Measurements from ENCODE around the gene RABL6.
"Not testable (repeated sequence)": the region's sequence is repeated elsewhere in the genome, so short reads cannot be mapped to it uniquely, and the experiment has no call there.

RABL6 gene

DNA sequence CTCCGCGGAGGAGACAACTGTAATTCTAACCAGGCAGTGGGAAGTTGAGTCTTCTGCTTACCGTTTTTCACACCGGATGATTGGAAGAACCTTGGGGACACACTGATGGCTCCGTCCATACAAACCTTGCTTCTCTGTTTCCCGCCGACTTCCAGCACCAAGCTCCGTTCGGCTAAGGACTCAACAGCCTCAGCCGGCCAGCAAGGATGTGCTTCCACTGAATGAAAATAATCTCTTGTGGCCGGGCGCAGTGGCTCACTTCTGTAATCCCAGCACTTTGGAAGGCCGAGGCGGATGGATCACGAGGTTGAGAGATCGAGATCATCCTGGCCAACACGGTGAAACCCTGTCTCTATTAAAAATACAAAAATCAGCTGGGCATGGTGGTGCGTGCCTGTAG is 60.2 kb downstream of the RABL6 start:
- Histone ChIP-seq H3K4me3 (ENCODE audit: low read length in 2 of 2) (no peak overlapping the region), H3K36me3 (ENCODE audit: control insufficient read depth in 2 of 2, insufficient read depth in 2 of 2, low read length in 2 of 2) (peaks cover 8 to 12% of the 10 kb centered on the region in 2 donors), H3K27me3 (ENCODE audit: control insufficient read depth in 2 of 2, insufficient read depth in 2 of 2, low read length in 2 of 2) (no peaks in the 10 kb centered on the region), H3K27ac (ENCODE audit: low read depth in 2 of 2, low read length in 2 of 2) (no peak overlapping the region), H3K9me3 (ENCODE audit: control insufficient read depth in 2 of 2, low read length in 2 of 2) (no peaks in the 10 kb centered on the region), H3K4me1 (ENCODE audit: control insufficient read depth in 2 of 2, insufficient read depth in 2 of 2, low read length in 2 of 2) (peaks cover 8 to 10% of the 10 kb centered on the region in 2 donors), H3K9ac (ENCODE audit: low read depth in 1 of 2, low read length in 2 of 2) (no peak overlapping the region)

DNA sequence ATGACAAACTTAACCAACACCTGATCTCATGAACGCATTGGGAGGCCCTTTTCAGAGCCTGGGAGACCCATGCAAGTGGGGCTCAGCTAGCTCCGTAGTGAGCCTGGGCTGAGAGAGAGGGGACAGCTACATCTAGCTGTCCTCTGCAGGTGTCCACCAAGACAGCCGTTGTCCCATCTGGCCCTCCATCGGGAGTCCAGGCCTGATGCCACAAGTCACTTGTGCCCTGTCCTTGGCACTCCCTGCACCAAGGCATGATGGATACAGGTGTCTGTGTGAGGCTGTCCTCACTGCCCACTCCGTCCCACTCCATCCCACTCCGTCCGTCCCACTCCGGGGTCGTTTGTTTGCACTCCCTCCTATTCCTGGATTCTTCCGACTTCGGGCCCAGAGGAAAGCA is 60.9 kb downstream of the RABL6 start:
- Histone ChIP-seq H3K36me3 (ENCODE audit: control insufficient read depth in 2 of 2, insufficient read depth in 2 of 2, low read length in 2 of 2) (peaks cover under 1 to 4% of the 10 kb centered on the region in 2 donors), H3K4me3 (ENCODE audit: low read length in 2 of 2) (no peak overlapping the region), H3K4me1 (ENCODE audit: control insufficient read depth in 2 of 2, insufficient read depth in 2 of 2, low read length in 2 of 2) (peaks cover 8 to 10% of the 10 kb centered on the region in 2 donors), H3K9me3 (ENCODE audit: control insufficient read depth in 2 of 2, low read length in 2 of 2) (no peaks in the 10 kb centered on the region), H3K27me3 (ENCODE audit: control insufficient read depth in 2 of 2, insufficient read depth in 2 of 2, low read length in 2 of 2) (no peaks in the 10 kb centered on the region), H3K27ac (ENCODE audit: low read depth in 2 of 2, low read length in 2 of 2) (no peak overlapping the region), H3K9ac (ENCODE audit: low read depth in 1 of 2, low read length in 2 of 2) (no peak overlapping the region)

DNA sequence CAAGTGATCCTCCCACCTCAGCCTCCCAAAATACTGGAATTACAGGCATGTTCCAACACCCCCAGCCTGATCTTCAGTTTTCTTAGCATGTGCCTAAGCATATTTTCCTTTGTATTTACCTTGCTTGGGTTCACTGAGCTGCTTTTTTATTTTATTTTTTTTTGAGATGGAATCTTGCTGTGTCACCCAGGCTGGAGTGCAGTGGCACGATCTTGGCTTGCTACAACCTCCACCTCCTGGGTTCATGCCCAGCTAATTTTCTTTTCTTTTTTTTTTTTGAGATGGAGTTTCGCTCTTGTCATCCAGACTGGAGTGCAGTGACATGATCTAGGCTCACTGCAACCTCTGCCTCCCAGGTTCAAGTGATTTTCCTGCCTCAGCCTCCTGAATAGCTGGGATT is 61.9 kb downstream of the RABL6 start:
- not testable (repeated sequence) for H3K4me3 ChIP-seq (ENCODE audit: low read length in 2 of 2); H3K9ac ChIP-seq (ENCODE audit: low read depth in 1 of 2, low read length in 2 of 2); H3K9me3 ChIP-seq (ENCODE audit: control insufficient read depth in 2 of 2, low read length in 2 of 2); H3K27me3 ChIP-seq (ENCODE audit: control insufficient read depth in 2 of 2, insufficient read depth in 2 of 2, low read length in 2 of 2); H3K27ac ChIP-seq (ENCODE audit: low read depth in 2 of 2, low read length in 2 of 2); H3K36me3 ChIP-seq (ENCODE audit: control insufficient read depth in 2 of 2, insufficient read depth in 2 of 2, low read length in 2 of 2); H3K4me1 ChIP-seq (ENCODE audit: control insufficient read depth in 2 of 2, insufficient read depth in 2 of 2, low read length in 2 of 2)

DNA sequence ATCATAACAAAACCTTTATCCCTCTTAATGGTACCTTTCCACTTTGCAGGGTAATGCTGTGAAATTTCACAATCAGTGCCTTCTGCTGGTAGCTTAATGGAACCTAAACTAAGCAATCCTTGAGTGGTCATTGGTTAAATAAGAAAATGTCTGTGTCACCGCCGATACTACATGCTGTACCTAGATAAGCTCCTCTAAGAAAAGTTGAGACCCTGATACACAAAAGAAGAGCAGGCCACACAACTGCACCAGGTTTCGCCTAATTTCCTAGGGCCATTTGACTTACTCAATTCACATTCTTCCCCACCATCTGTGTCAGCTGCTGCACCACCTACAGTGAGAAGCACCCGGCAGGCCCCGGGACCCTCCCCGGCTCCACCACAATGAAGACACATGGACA is 67.4 kb downstream of the RABL6 start:
- H3K9me3 ChIP-seq (ENCODE audit: control insufficient read depth in 2 of 2, low read length in 2 of 2): no peaks in the 10 kb centered on the region
- H3K9ac ChIP-seq (ENCODE audit: low read depth in 1 of 2, low read length in 2 of 2): no peak overlapping the region
- no peaks in the 10 kb centered on the region for H3K4me1 ChIP-seq (ENCODE audit: control insufficient read depth in 2 of 2, insufficient read depth in 2 of 2, low read length in 2 of 2)
- H3K27ac ChIP-seq (ENCODE audit: low read depth in 2 of 2, low read length in 2 of 2): no peak overlapping the region
- H3K36me3 ChIP-seq (ENCODE audit: control insufficient read depth in 2 of 2, insufficient read depth in 2 of 2, low read length in 2 of 2): no peaks in the 10 kb centered on the region
- no peak overlapping the region for H3K4me3 ChIP-seq (ENCODE audit: low read length in 2 of 2)
- H3K27me3 ChIP-seq (ENCODE audit: control insufficient read depth in 2 of 2, insufficient read depth in 2 of 2, low read length in 2 of 2): no peaks in the 10 kb centered on the region

DNA sequence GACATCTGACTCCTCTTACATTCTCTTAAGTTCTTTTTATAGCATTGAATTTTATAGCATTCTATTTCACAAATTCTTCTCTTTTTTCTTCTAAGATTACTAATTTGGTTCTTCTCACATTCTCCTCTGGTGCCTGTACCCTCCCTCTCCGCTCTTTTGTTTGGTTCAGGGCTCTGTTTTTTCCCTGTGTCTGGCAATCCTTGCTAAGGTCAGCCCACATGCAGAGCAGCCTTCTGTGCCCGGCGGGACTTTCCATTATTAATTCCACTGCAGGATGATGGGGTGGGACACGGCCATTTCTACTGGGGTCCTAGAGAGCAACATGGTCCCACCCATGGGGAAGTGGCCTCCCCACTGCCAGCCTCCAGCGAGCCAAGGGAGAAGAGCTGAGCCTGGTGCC is 68.7 kb downstream of the RABL6 start:
- H3K4me3 ChIP-seq (ENCODE audit: low read length in 2 of 2): no peak overlapping the region
- H3K4me1 ChIP-seq (ENCODE audit: control insufficient read depth in 2 of 2, insufficient read depth in 2 of 2, low read length in 2 of 2): peaks cover 0 to 2% of the 10 kb centered on the region in 2 donors
- H3K36me3 ChIP-seq (ENCODE audit: control insufficient read depth in 2 of 2, insufficient read depth in 2 of 2, low read length in 2 of 2): no peaks in the 10 kb centered on the region
- no peak overlapping the region for H3K9ac ChIP-seq (ENCODE audit: low read depth in 1 of 2, low read length in 2 of 2)
- no peak overlapping the region for H3K27ac ChIP-seq (ENCODE audit: low read depth in 2 of 2, low read length in 2 of 2)
- H3K27me3 ChIP-seq (ENCODE audit: control insufficient read depth in 2 of 2, insufficient read depth in 2 of 2, low read length in 2 of 2): no peaks in the 10 kb centered on the region
- H3K9me3 ChIP-seq (ENCODE audit: control insufficient read depth in 2 of 2, low read length in 2 of 2): no peaks in the 10 kb centered on the region

DNA sequence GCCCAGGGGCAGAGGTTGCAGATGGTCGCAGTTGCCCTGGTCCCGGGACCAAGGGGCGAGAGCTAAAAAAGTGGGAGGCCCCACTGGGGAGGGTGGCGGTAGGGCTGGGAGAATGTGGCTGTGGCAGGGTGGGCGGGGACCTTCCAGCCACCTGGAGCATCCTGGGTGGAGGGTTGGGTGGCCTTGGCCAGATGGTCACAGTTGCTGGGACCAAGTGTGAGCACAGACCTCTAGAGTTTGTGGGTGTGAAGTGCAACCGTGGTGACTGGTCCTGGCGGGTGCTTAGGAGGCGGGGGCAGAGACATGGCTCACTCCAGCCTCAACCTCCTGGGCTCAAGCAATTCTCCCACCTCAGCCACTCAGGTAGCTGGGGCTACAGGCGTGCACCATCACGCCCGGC is 72.9 kb downstream of the RABL6 start:
- no peaks in the 10 kb centered on the region for H3K9me3 ChIP-seq (ENCODE audit: control insufficient read depth in 2 of 2, low read length in 2 of 2)
- no peaks in the 10 kb centered on the region for H3K27me3 ChIP-seq (ENCODE audit: control insufficient read depth in 2 of 2, insufficient read depth in 2 of 2, low read length in 2 of 2)
- no peaks in the 10 kb centered on the region for H3K36me3 ChIP-seq (ENCODE audit: control insufficient read depth in 2 of 2, insufficient read depth in 2 of 2, low read length in 2 of 2)
- no peak overlapping the region for H3K4me3 ChIP-seq (ENCODE audit: low read length in 2 of 2)
- peaks cover 9 to 23% of the 10 kb centered on the region in 2 donors for H3K4me1 ChIP-seq (ENCODE audit: control insufficient read depth in 2 of 2, insufficient read depth in 2 of 2, low read length in 2 of 2)
- H3K27ac ChIP-seq (ENCODE audit: low read depth in 2 of 2, low read length in 2 of 2): no peak overlapping the region
- no peak overlapping the region for H3K9ac ChIP-seq (ENCODE audit: low read depth in 1 of 2, low read length in 2 of 2)

DNA sequence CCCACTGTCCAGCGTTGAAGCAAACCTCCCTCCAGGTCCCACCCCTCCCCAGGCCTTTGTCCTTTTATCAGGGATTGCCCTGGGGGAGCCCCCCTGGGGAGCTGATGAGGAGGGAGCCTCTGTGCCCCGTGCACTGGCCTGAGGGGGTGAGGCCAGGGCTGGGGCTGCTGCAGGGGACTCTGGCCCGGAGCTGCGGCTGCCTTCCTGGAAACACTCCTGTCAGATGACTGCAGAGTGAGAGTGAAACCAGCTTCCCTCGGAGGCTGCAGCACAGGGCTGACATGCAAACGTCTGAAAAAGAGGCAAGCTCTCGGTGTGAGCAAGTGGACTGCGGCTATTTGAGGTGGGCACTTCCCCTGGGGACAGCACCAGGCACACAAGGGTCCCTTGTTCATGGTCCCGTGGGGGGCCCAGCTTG is 74.0 kb downstream of the RABL6 start:
- Histone ChIP-seq H3K36me3 (ENCODE audit: control insufficient read depth in 2 of 2, insufficient read depth in 2 of 2, low read length in 2 of 2) (no peaks in the 10 kb centered on the region), H3K27ac (ENCODE audit: low read depth in 2 of 2, low read length in 2 of 2) (peak overlapping the region; percentile 19 to 75), H3K9me3 (ENCODE audit: control insufficient read depth in 2 of 2, low read length in 2 of 2) (no peaks in the 10 kb centered on the region), H3K9ac (ENCODE audit: low read depth in 1 of 2, low read length in 2 of 2) (peak overlapping the region; percentile 18 to 54), H3K27me3 (ENCODE audit: control insufficient read depth in 2 of 2, insufficient read depth in 2 of 2, low read length in 2 of 2) (no peaks in the 10 kb centered on the region), H3K4me1 (ENCODE audit: control insufficient read depth in 2 of 2, insufficient read depth in 2 of 2, low read length in 2 of 2) (peaks cover 9 to 26% of the 10 kb centered on the region in 2 donors), H3K4me3 (ENCODE audit: low read length in 2 of 2) (peak overlapping the region; percentile 44 to 59)

DNA sequence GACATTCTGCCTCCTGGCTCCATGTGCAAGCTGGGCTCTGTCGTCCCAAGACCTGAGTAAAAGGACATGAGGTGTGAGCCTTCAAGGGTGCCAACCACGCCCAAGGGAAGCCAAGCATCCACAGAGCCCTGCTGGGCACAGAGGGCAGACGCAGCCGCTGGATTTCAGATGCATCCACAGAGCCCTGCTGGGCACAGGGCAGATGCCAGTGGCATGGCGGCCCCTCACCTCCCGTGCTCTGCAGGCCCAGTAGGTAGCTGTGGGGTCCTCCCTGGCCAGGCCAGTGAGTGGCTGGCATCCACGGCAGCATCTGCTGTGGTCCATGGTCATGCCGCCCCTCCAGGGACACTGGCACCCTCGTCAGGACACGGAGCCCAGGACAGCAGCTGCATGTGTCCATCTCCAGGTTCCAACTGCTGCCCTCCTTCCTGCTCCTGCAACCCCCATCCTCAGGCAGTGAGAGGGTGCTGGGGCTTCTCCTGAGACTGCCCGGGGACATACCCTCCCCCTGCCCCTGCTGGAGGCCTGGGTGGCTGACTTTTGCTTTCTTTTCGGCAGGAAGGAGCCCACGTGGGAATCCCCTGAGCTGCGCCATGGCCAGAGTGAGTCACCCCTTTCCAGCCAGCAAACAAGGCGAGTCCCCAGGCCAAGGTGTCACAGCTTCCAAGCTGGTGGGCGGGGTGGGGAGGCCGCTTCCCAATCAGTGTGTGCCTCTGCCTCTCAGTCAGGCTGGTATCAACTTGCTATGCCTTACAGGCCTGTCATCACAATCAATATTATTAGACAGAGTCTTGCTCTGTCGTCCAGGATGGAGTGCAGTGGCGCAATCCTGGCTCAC is 74.6 kb downstream of the RABL6 start:
- Histone ChIP-seq H3K9ac (ENCODE audit: low read depth in 1 of 2, low read length in 2 of 2) (peak overlapping the region; percentile 18 to 54), H3K27ac (ENCODE audit: low read depth in 2 of 2, low read length in 2 of 2) (peak overlapping the region; percentile 18 to 75), H3K4me1 (ENCODE audit: control insufficient read depth in 2 of 2, insufficient read depth in 2 of 2, low read length in 2 of 2) (peaks cover 13 to 31% of the 10 kb centered on the region in 2 donors), H3K36me3 (ENCODE audit: control insufficient read depth in 2 of 2, insufficient read depth in 2 of 2, low read length in 2 of 2) (no peaks in the 10 kb centered on the region), H3K27me3 (ENCODE audit: control insufficient read depth in 2 of 2, insufficient read depth in 2 of 2, low read length in 2 of 2) (no peaks in the 10 kb centered on the region), H3K9me3 (ENCODE audit: control insufficient read depth in 2 of 2, low read length in 2 of 2) (no peaks in the 10 kb centered on the region), H3K4me3 (ENCODE audit: low read length in 2 of 2) (peak overlapping the region; percentile 44 to 59)

DNA sequence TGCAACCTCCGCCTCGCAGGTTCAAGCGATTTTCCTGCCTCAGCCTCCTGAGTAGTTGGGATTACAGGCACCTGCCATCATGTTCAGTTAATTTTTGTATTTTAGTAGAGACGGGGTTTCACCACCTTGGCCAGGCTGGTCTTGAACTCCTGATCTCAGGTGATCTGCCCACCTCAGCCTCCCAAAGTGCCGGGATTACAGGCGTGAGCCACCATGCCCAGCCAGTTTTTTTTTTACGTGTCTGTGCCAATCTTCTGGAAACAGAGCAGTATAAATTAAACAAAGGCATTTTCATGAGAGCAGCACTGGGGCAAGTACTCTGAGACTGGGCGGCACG is 75.2 kb downstream of the RABL6 start:
- H3K4me3 ChIP-seq (ENCODE audit: low read length in 2 of 2); H3K36me3 ChIP-seq (ENCODE audit: control insufficient read depth in 2 of 2, insufficient read depth in 2 of 2, low read length in 2 of 2); H3K9me3 ChIP-seq (ENCODE audit: control insufficient read depth in 2 of 2, low read length in 2 of 2); H3K27me3 ChIP-seq (ENCODE audit: control insufficient read depth in 2 of 2, insufficient read depth in 2 of 2, low read length in 2 of 2); H3K9ac ChIP-seq (ENCODE audit: low read depth in 1 of 2, low read length in 2 of 2): not testable (repeated sequence)
- Histone ChIP-seq H3K4me1 (ENCODE audit: control insufficient read depth in 2 of 2, insufficient read depth in 2 of 2, low read length in 2 of 2) (peaks cover 14 to 33% of the 10 kb centered on the region in 2 donors), H3K27ac (ENCODE audit: low read depth in 2 of 2, low read length in 2 of 2) (peak overlapping the region; percentile 18 to 75)

DNA sequence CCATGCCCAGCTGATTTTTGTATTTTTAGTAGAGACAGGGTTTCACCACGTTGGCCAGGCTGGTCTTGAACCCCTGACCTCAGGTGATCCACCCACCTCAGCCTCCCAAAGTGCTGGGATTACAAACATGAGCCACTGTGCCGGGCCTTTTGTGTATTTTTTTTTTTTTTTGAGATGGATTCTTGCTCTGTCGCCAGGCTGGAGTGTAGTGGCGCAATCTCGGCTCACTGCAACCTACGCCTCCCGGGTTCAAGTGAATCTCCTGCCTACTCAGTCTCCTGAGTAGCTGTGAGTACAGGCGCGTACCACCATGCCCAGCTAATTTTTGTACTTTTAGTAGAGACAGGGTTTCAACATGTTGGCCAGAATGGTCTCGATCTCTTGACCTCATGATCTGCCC is 75.9 kb downstream of the RABL6 start:
- not testable (repeated sequence) for H3K4me3 ChIP-seq (ENCODE audit: low read length in 2 of 2); H3K27ac ChIP-seq (ENCODE audit: low read depth in 2 of 2, low read length in 2 of 2); H3K27me3 ChIP-seq (ENCODE audit: control insufficient read depth in 2 of 2, insufficient read depth in 2 of 2, low read length in 2 of 2); H3K9ac ChIP-seq (ENCODE audit: low read depth in 1 of 2, low read length in 2 of 2); H3K36me3 ChIP-seq (ENCODE audit: control insufficient read depth in 2 of 2, insufficient read depth in 2 of 2, low read length in 2 of 2); H3K9me3 ChIP-seq (ENCODE audit: control insufficient read depth in 2 of 2, low read length in 2 of 2)
- H3K4me1 ChIP-seq (ENCODE audit: control insufficient read depth in 2 of 2, insufficient read depth in 2 of 2, low read length in 2 of 2): peaks cover 14 to 33% of the 10 kb centered on the region in 2 donors
